ENCODE measurements around the gene KLK5. TPM values are rescaled to one million over a fixed set of nuclear protein-coding genes. Genes with fewer than 3 reads are reported as not detected.

KLK5 gene
- total and polyA plus RNA-seq, 2 donors (not counting 1 experiment from before 2014, with no cell fraction given) = not detected

DNA sequence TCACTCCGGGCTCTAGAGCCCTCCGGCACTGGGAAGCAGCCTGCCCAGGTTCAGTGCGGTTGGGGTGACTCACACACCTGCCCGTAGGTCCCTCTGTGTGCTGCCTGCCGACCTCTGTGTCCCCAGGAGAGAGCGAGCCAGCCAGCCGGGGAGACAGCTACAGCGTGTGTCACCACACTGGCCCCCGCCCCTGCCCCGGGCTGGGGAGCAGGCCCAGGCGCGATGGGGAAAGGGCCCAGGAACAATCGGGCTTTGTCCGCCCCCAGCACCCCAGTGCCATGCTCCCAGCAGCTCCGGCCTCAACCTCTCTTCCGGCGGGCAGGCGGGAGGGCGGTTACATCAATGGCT lies 16.5 kb upstream of the KLK5 start, which contains the start of gene KLK6:
TSS of gene KLK6 (minus strand) at position 179 of the 348 bp plus-strand sequence. CDS start 1,487 bp downstream, outside the sequence.
- no peak within 1 kb of the TSS for H3K4me3 Mint-ChIP-seq
- 81% methylated on average over 19 of the region's 19 CpGs for WGBS (ENCODE audit: insufficient coverage)

DNA sequence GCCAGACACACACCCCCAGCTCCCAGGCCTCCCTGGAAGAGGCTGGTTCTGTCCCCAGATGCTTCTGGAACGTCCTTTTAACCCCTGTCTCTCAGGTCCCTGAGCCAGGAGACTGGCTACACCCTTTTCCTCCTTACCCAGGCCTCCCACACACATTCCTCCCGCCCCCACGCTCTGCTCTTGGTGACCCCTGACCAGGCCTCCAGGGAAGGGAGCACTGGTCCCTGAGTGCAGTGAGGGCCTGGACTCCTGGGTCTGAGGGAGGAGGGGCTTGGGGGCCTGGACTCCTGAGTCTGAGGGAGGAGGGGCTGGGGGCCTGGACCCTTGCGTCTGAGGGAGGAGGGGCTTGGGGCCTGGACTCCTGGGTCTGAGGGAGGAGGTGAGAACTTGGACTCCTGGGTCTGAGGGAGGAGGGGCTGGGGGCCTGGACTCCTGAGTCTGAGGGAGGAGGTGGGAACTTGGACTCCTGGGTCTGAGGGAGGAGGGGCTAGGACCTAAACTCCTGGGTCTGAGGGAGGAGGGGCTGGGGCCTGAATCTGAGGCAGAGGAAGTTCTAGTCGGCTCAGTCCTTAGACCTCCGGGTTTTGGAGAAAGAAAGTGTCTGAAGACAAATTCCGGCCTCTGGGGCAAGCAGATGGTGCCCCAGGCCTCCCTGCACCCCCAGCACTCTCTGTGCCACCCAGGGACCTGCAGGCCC lies 16.0 kb upstream of the KLK5 start:
- H3K4me2 ChIP-seq (replicated peaks; ENCODE audit: low read depth, low read length, poor library complexity, severe bottlenecking) = no peak overlapping the region
- H3K27me3 ChIP-seq (replicated peaks in 1 of 4; ENCODE audit: control extremely low read depth in 1 of 4, control insufficient read depth in 3 of 4, insufficient read depth in 4 of 4, low read length in 3 of 4) = peaks cover 0 to 12% (median 0%) of the 10 kb centered on the region in 4 experiments
- Mint-ChIP-seq H3K4me3 (no peak overlapping the region), H3K27me3 (peaks cover 45% of the 10 kb centered on the region), H3K4me1 (no peaks in the 10 kb centered on the region), H3K27ac (no peak overlapping the region), H3K9me3 (ENCODE audit: insufficient read depth) (no peaks in the 10 kb centered on the region)
- H2AFZ ChIP-seq (ENCODE audit: insufficient read depth, low read depth, low read length, poor library complexity, severe bottlenecking) = no peak overlapping the region
- H3K9me3 ChIP-seq (ENCODE audit: control extremely low read depth in 1 of 3, control insufficient read depth in 2 of 3, insufficient read depth in 1 of 3, low read length in 2 of 3) = no peaks in the 10 kb centered on the region
- no peaks in the 10 kb centered on the region for H3K4me1 ChIP-seq (ENCODE audit: control insufficient read depth in 2 of 2, insufficient read depth in 2 of 2, low read length in 2 of 2)
- no peaks in the 10 kb centered on the region for H4K20me1 ChIP-seq (ENCODE audit: control insufficient read depth, insufficient read depth, low read length, poor library complexity, severe bottlenecking)
- no peak for ATAC-seq (ENCODE audit: low read depth)
- intact Hi-C loops (cut with micrococcal nuclease) = no loop called here
- 47% methylated on average over 6 of the region's 7 CpGs for WGBS (ENCODE audit: insufficient coverage)
- no peak overlapping the region for H3K27ac ChIP-seq (ENCODE audit: low read length in 2 of 2)
- no peaks in the 10 kb centered on the region for H3K36me3 ChIP-seq (replicated peaks in 1 of 2; ENCODE audit: control extremely low read depth in 1 of 2, control insufficient read depth in 1 of 2, extremely low read depth in 1 of 2, insufficient read depth in 2 of 2, low read length in 1 of 2)
- no peak for DNase-seq
- H3K4me3 ChIP-seq (ENCODE audit: control extremely low read depth in 1 of 5, extremely low read depth in 1 of 5, insufficient read depth in 1 of 5, low read depth in 2 of 5, low read length in 4 of 5) = no peak overlapping the region
- ChIA-PET POLR2A (no interaction called here), CTCF (no interaction called here)
- no peak overlapping the region for H3K9ac ChIP-seq (ENCODE audit: low read length)
- H3K79me2 ChIP-seq (ENCODE audit: control insufficient read depth, insufficient read depth, low read length) = no peaks in the 10 kb centered on the region
- TF ChIP-seq EZH2 (IDR thresholded peaks at IDR 0.05; ENCODE audit: borderline replicate concordance, insufficient read depth, low read depth, low read length, poor library complexity, severe bottlenecking) = no peak
- TF ChIP-seq, protein P1, sequence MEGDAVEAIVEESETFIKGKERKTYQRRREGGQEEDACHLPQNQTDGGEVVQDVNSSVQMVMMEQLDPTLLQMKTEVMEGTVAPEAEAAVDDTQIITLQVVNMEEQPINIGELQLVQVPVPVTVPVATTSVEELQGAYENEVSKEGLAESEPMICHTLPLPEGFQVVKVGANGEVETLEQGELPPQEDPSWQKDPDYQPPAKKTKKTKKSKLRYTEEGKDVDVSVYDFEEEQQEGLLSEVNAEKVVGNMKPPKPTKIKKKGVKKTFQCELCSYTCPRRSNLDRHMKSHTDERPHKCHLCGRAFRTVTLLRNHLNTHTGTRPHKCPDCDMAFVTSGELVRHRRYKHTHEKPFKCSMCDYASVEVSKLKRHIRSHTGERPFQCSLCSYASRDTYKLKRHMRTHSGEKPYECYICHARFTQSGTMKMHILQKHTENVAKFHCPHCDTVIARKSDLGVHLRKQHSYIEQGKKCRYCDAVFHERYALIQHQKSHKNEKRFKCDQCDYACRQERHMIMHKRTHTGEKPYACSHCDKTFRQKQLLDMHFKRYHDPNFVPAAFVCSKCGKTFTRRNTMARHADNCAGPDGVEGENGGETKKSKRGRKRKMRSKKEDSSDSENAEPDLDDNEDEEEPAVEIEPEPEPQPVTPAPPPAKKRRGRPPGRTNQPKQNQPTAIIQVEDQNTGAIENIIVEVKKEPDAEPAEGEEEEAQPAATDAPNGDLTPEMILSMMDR (IDR thresholded peaks at IDR 0.05) = no peak

More for the DNA sequence above, 16.5 kb upstream of the KLK5 start, which contains the start of gene KLK6:
- TF ChIP-seq, protein P1 (IDR thresholded peaks at IDR 0.05) = no peak
- TF ChIP-seq EZH2 (IDR thresholded peaks at IDR 0.05; ENCODE audit: borderline replicate concordance, insufficient read depth, low read depth, low read length, poor library complexity, severe bottlenecking) = no peak
- Histone ChIP-seq H3K27me3 (replicated peaks in 1 of 4; ENCODE audit: control extremely low read depth in 1 of 4, control insufficient read depth in 3 of 4, insufficient read depth in 4 of 4, low read length in 3 of 4) (peaks cover 0 to 12% (median 0%) of the 10 kb centered on the region in 4 experiments), H3K27ac (ENCODE audit: low read length in 2 of 2) (no peak within 1 kb of the TSS), H2AFZ (ENCODE audit: insufficient read depth, low read depth, low read length, poor library complexity, severe bottlenecking) (no peak within 1 kb of the TSS), H3K4me1 (ENCODE audit: control insufficient read depth in 2 of 2, insufficient read depth in 2 of 2, low read length in 2 of 2) (no peaks in the 10 kb centered on the region), H3K9ac (ENCODE audit: low read length) (no peak within 1 kb of the TSS), H3K4me2 (replicated peaks; ENCODE audit: low read depth, low read length, poor library complexity, severe bottlenecking) (no peak within 1 kb of the TSS), H3K36me3 (replicated peaks in 1 of 2; ENCODE audit: control extremely low read depth in 1 of 2, control insufficient read depth in 1 of 2, extremely low read depth in 1 of 2, insufficient read depth in 2 of 2, low read length in 1 of 2) (no peaks in the 10 kb centered on the region), H3K79me2 (ENCODE audit: control insufficient read depth, insufficient read depth, low read length) (no peaks in the 10 kb centered on the region), H4K20me1 (ENCODE audit: control insufficient read depth, insufficient read depth, low read length, poor library complexity, severe bottlenecking) (no peaks in the 10 kb centered on the region), H3K4me3 (ENCODE audit: control extremely low read depth in 1 of 5, extremely low read depth in 1 of 5, insufficient read depth in 1 of 5, low read depth in 2 of 5, low read length in 4 of 5) (no peak within 1 kb of the TSS), H3K9me3 (ENCODE audit: control extremely low read depth in 1 of 3, control insufficient read depth in 2 of 3, insufficient read depth in 1 of 3, low read length in 2 of 3) (no peaks in the 10 kb centered on the region)
- H3K27me3 Mint-ChIP-seq = peaks cover 44% of the 10 kb centered on the region
- intact Hi-C loops (cut with micrococcal nuclease) = no loop called here
- no peak for DNase-seq
- POLR2A ChIA-PET = no interaction called here
- no peak within 1 kb of the TSS for H3K27ac Mint-ChIP-seq
- no peaks in the 10 kb centered on the region for H3K9me3 Mint-ChIP-seq (ENCODE audit: insufficient read depth)
- CTCF ChIA-PET = no interaction called here
- ATAC-seq (ENCODE audit: low read depth) = no peak
- H3K4me1 Mint-ChIP-seq = no peaks in the 10 kb centered on the region
